Gastroesophageal sphincter (tissue), 3 donors: ENCODE data around the gene DAP.

ENCODE experiments used
- POLR2A ChIP-seq, 2 donors: fragments of 450-650 bp; IDR thresholded peaks; one replicate each; pipeline ENCODE4 v1.6.1; 2017; ENCODE audit warnings: antibody characterized with exemption in 2 of 2, mild to moderate bottlenecking in 2 of 2, moderate library complexity in 1 of 2
- POLR2AphosphoS5 ChIP-seq: sonication (generic); formaldehyde crosslinking; IDR thresholded peaks from one replicate; pipeline ENCODE4 v1.6.1; 2017; ENCODE audit warnings: antibody characterized with exemption
- TF ChIP-seq, protein P1 (sequence below), 4 experiments: fragments of 200-600 bp in 2 of 4; fragments of 450-650 bp in 2 of 4; sonication (generic) in 1 of 4; IDR thresholded peaks; one replicate each; pipeline ENCODE4 v1.5.1; 2017 to 2019; ENCODE audit warnings: antibody characterized with exemption in 4 of 4, mild to moderate bottlenecking in 2 of 4, moderate library complexity in 2 of 4

GRCh38 chr5:10655161-10655971 is 105.7 kb downstream of the DAP start:
- TF ChIP-seq, protein P1, sequence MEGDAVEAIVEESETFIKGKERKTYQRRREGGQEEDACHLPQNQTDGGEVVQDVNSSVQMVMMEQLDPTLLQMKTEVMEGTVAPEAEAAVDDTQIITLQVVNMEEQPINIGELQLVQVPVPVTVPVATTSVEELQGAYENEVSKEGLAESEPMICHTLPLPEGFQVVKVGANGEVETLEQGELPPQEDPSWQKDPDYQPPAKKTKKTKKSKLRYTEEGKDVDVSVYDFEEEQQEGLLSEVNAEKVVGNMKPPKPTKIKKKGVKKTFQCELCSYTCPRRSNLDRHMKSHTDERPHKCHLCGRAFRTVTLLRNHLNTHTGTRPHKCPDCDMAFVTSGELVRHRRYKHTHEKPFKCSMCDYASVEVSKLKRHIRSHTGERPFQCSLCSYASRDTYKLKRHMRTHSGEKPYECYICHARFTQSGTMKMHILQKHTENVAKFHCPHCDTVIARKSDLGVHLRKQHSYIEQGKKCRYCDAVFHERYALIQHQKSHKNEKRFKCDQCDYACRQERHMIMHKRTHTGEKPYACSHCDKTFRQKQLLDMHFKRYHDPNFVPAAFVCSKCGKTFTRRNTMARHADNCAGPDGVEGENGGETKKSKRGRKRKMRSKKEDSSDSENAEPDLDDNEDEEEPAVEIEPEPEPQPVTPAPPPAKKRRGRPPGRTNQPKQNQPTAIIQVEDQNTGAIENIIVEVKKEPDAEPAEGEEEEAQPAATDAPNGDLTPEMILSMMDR (IDR thresholded peaks at IDR 0.05), result no peak
- TF ChIP-seq POLR2A (IDR thresholded peaks at IDR 0.05) (no peak), POLR2AphosphoS5 (no peak)
